ELR (cell line): Measurements from ENCODE around the gene POLR2E.

Experiments used
- DNase-seq: peaks from one replicate; pipeline ENCODE4 v3.0.0-alpha.2; 2015; ENCODE audit warnings: low read depth

Gene POLR2E

DNA sequence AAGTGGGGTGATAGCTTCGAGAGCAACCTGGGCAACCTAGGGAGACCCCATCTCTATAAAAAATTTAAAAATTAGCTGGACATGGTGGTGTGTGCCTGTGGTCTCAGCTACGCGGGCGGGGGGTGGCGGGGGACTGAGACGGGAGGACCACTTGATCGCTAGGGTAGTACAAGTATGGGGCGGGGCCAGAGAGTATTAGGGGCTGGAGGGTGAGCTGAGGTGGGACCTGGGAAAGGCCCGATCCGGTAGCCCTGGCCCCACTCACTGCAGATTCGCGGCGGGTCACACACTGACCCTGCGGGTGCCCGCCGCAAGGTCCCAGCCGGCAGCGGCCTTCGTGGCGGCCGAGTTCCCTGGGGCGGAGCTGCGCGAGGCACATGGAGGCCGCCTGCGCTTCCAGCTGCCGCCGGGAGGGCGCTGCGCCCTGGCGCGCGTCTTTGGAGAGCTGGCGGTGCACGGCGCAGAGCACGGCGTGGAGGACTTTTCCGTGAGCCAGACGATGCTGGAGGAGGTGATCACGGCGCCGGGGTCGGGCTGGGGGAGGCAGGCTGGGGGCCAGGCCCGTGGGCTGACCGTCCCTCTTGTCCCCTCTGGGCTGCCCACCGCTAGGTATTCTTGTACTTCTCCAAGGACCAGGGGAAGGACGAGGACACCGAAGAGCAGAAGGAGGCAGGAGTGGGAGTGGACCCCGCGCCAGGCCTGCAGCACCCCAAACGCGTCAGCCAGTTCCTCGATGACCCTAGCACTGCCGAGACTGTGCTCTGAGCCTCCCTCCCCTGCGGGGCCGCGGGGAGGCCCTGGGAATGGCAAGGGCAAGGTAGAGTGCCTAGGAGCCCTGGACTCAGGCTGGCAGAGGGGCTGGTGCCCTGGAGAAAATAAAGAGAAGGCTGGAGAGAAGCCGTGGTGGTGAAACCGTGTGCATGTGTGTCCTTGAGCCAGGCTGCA lies 30.2 kb downstream of the POLR2E start:
- peak; percentile 75 for DNase-seq

DNA sequence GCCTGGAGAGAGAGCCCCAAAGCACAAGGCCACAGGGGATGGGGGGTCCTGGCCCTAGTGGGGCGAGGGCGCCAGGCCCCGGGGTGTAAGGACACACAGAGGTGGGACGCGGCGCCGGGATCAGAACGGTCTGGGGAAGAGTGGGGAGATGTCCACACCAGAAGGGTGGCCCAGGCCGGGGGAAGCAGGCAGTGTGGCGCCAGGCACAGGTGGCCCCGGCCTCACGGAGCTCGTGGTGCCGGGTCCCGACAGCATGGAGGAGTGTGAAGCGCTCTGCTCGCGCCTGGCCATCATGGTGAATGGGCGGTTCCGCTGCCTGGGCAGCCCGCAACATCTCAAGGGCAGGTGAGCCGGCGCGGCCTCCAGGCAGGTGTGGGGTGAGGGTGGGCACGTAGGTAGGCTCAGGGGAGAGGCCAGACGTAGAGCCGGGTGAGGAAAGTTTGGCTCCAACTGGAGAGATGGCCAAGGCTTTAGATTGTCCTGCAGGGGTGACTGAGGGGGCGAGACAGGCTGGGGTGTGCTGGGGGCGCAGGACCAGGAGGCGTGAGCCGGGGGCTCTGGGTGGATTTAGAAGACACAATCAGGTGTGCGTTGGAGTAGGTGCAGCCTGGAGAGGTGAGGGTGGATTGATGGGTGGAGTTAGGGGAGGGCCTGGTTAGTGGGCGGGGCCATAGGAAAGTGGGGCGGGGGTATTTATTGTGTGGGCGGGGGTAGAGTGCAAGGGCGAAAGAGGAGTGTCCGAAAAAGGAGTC lies 31.1 kb downstream of the POLR2E start:
- DNase-seq, result no peak

GRCh38 chr19:1063030-1063908 lies 31.9 kb downstream of the POLR2E start:
- peak; percentile 45 for DNase-seq

- no peak for DNase-seq
Measured at GRCh38 chr19:1062387-1063029, 32.7 kb downstream of the POLR2E start.

GRCh38 chr19:1061987-1062386 lies 33.2 kb downstream of the POLR2E start:
- no peak for DNase-seq

- DNase-seq, result no peak
Measured at GRCh38 chr19:1060689-1061088, 34.5 kb downstream of the POLR2E start.

GRCh38 chr19:1058112-1058511 lies 37.1 kb downstream of the POLR2E start:
- DNase-seq, result no peak

DNA sequence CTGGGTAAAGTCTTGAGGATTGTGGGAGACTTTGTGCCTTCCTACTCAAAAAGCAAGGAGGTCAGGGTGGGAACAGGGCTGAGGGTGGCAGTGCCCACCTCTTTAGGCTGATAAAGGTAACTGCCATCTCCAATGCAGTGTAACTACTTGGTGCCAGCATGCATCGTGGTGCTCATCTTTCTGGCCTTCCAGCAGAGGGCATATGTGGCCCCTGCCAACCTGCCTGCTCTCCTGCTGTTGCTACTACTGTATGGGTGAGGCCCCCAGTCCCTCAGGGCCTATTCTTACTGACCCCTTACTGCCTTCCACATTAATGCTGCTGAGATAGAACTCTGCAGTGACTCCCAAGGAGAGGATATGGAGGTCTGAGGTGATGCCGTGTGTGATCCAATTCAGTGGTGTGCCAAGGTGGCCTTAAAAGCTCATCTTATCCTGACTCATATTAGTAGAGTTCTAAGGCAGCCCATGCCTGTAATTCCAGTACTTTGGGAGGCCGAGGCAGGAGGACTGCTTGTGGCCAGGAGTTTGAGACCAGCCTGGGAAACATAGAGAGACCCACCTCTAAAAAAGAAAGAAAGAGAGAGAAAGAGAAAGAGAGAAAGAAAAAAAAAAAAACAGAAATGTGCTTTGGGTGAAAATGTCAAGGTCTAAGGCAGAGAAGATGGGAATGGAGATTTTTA lies 37.9 kb downstream of the POLR2E start:
- peak; percentile 80 for DNase-seq

DNA sequence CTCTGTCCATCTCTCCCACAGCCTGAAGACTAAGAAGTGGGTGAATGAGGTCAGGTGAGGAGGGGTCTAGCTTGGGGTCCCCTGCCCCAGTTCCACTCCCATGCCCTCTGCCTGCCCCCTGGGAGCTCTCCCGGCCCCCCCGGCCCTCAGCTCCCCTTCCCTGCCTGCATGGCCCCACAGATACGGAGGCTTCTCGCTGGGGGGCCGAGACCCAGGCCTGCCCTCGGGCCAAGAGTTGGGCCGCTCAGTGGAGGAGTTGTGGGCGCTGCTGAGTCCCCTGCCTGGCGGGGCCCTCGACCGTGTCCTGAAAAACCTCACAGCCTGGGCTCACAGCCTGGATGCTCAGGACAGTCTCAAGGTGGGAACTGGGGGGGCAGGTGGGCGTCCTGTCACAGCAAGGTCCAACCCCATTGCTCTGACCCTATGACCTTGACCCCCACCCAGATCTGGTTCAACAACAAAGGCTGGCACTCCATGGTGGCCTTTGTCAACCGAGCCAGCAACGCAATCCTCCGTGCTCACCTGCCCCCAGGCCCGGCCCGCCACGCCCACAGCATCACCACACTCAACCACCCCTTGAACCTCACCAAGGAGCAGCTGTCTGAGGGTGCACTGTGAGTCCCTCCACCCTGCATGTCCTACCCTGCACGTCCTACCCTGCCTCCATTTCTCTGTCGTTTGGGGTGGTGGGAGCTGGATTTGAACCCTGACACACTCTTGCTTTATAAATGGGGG lies 39.1 kb downstream of the POLR2E start:
- DNase-seq, result no peak

- DNase-seq, result no peak
Measured at GRCh38 chr19:1055028-1055425, 40.1 kb downstream of the POLR2E start.

DNA sequence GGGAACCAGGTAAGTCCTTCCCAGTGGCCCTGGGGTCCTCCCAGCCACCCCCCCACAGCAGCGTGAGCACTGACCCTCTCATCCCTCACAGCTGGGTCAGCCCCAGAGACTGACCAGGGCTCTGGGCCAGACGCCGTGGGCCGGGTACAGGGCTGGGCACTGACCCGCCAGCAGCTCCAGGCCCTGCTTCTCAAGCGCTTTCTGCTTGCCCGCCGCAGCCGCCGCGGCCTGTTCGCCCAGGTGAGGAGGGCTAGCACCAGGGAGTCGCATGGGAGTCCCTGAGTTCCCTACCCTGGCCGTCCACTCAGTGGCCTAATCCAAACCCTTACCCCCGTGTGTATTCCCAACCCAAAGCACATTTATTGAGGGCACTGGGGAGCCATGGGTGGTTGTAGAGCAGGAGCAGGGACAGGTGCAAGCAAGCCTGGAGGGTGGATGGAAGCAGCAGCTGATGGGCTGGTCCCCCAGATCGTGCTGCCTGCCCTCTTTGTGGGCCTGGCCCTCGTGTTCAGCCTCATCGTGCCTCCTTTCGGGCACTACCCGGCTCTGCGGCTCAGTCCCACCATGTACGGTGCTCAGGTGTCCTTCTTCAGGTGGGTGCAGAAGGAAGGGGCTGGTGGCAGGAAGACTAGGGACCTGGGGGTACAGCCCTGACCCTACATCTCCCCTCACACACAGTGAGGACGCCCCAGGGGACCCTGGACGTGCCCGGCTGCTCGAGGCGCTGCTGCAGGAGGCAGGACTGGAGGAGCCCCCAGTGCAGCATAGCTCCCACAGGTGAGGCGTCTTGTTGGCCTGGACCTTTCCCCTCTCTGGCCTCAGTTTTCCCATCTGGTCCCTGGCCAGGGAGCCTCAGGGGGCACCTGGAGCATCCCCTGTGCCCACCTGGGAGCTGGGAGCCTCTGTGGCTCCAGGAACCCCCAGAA lies 40.8 kb downstream of the POLR2E start:
- no peak for DNase-seq

GRCh38 chr19:1053176-1054101 lies 41.7 kb downstream of the POLR2E start:
- no peak for DNase-seq

GRCh38 chr19:1052349-1052975 lies 42.7 kb downstream of the POLR2E start:
- no peak for DNase-seq

- DNase-seq, result no peak
Measured at GRCh38 chr19:1051791-1052190, 43.4 kb downstream of the POLR2E start.

DNA sequence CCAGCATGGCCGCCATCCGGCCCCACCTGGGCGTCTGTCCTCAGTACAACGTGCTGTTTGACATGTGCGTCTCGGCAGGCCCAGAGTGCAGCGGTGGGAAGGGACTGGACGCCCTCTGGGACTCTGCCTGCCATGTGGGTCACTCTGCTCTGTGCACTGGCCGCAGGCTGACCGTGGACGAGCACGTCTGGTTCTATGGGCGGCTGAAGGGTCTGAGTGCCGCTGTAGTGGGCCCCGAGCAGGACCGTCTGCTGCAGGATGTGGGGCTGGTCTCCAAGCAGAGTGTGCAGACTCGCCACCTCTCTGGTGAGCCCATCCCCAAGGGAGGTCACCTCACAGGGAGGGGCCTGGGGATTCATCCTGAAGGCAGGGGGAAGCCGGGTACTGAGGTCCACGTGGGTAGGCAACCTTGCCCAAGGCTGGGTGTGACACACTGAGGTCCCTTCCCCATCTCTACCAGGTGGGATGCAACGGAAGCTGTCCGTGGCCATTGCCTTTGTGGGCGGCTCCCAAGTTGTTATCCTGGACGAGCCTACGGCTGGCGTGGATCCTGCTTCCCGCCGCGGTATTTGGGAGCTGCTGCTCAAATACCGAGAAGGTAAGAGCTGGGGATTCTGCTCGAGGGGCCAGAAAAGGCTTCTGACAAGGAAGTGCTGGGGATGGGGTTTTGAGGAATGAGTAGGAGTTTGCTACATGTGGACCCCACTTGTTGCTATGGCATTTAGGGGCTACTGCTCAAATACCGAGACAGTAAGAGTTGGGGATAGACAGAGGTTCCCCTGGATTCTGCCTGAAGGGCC lies 44.0 kb downstream of the POLR2E start:
- DNase-seq, result no peak

- DNase-seq, result no peak
Measured at GRCh38 chr19:1049800-1050199, 45.4 kb downstream of the POLR2E start.

DNA sequence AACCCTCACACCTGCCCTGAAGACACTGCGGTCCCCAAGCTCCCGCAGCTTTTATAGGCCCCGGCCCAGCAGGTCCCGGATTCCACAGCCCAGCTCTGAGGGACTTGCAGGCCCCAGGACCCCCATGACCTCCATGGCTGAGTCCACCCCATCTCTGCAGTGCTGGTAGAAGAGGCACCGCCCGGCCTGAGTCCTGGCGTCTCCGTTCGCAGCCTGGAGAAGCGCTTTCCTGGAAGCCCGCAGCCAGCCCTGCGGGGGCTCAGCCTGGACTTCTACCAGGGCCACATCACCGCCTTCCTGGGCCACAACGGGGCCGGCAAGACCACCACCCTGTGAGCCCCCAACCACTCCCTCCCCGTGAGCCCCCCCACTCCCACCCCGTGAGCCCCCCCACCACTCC lies 46.1 kb downstream of the POLR2E start:
- DNase-seq, result no peak
